Mesenchymal stem cell (in vitro differentiated cells and primary cell): ENCODE results near the gene CCDC102B.

Experiments used
- DNase-seq: peaks from one replicate; pipeline ENCODE4 v3.0.0-alpha.2; 2013
- H2AFZ ChIP-seq: one replicate; pipeline ENCODE4 v1.6.1; 2013; ENCODE audit warnings: low read depth, mild to moderate bottlenecking, control low read depth, inconsistent platforms, low read length, moderate library complexity
- H2AK5ac ChIP-seq: 2 replicates; pipeline ENCODE4 v1.6.1; 2013; ENCODE audit warnings: low read length, moderate library complexity, mild to moderate bottlenecking, inconsistent platforms; ENCODE audit not compliant: severe bottlenecking
- H2BK120ac ChIP-seq: one replicate; pipeline ENCODE4 v1.6.1; 2013; ENCODE audit warnings: low read depth, mild to moderate bottlenecking, inconsistent platforms, low read length, moderate library complexity
- H2BK12ac ChIP-seq, 2 experiments: one replicate each; pipeline ENCODE4 v1.6.1; 2013; ENCODE audit warnings: inconsistent platforms in 2 of 2, low read length in 2 of 2, mild to moderate bottlenecking in 2 of 2, moderate library complexity in 2 of 2, control low read depth in 1 of 2
- H2BK15ac ChIP-seq: one replicate; pipeline ENCODE4 v1.6.1; 2013; ENCODE audit warnings: mild to moderate bottlenecking, low read depth, inconsistent platforms; ENCODE audit not compliant: poor library complexity, severe bottlenecking
- H2BK5ac ChIP-seq: 2 replicates; pipeline ENCODE4 v1.6.1; 2013; ENCODE audit warnings: low read depth, mild to moderate bottlenecking, low read length, control low read depth, inconsistent platforms; ENCODE audit not compliant: poor library complexity, severe bottlenecking
- H3K14ac ChIP-seq, 2 experiments: one replicate each; pipeline ENCODE4 v1.6.1; 2013; ENCODE audit warnings: inconsistent platforms in 2 of 2, low read length in 2 of 2, control low read depth in 1 of 2, mild to moderate bottlenecking in 1 of 2, moderate library complexity in 1 of 2
- H3K18ac ChIP-seq, 2 experiments: one replicate each; pipeline ENCODE4 v1.6.1; 2013; ENCODE audit warnings: inconsistent platforms in 2 of 2, low read length in 2 of 2, control low read depth in 1 of 2, low read depth in 1 of 2, mild to moderate bottlenecking in 1 of 2
- H3K23ac ChIP-seq, 2 experiments: one replicate each; pipeline ENCODE4 v1.6.1; 2013; ENCODE audit warnings: inconsistent platforms in 2 of 2, low read length in 2 of 2, mild to moderate bottlenecking in 2 of 2, moderate library complexity in 2 of 2, control low read depth in 1 of 2
- H3K27ac ChIP-seq: 2 replicates; pipeline ENCODE4 v1.5.1; 2013; ENCODE audit warnings: mild to moderate bottlenecking, moderate library complexity, low read length, control low read depth, inconsistent platforms; ENCODE audit not compliant: poor library complexity, severe bottlenecking
- H3K27me3 ChIP-seq, 2 experiments: 2 replicates each; pipeline versions ENCODE4 v1.6.1 to v1.7.0; 2013; ENCODE audit warnings: low read length in 2 of 2, mild to moderate bottlenecking in 2 of 2, moderate library complexity in 2 of 2, control low read depth in 1 of 2, inconsistent platforms in 1 of 2; ENCODE audit not compliant: control insufficient read depth in 1 of 2, insufficient read depth in 1 of 2
- H3K36me3 ChIP-seq, 2 experiments: 2 replicates each; pipeline versions ENCODE4 v1.6.1 to v1.7.0; 2013; ENCODE audit warnings: low read length in 2 of 2, control low read depth in 1 of 2, inconsistent platforms in 1 of 2, low read depth in 1 of 2, mild to moderate bottlenecking in 1 of 2; ENCODE audit not compliant: insufficient read depth in 2 of 2, control insufficient read depth in 1 of 2
- H3K4ac ChIP-seq, 2 experiments: one replicate each; pipeline ENCODE4 v1.6.1; 2013; ENCODE audit warnings: inconsistent platforms in 2 of 2, low read length in 2 of 2, mild to moderate bottlenecking in 2 of 2, moderate library complexity in 2 of 2, control low read depth in 1 of 2, low read depth in 1 of 2
- H3K4me1 ChIP-seq: 2 replicates; pipeline ENCODE4 v1.6.1; 2013; ENCODE audit warnings: low read depth, low read length, control low read depth; ENCODE audit not compliant: control insufficient read depth, insufficient read depth
- H3K4me2 ChIP-seq: 2 replicates; pipeline ENCODE4 v1.6.1; 2013; ENCODE audit warnings: low read length, mild to moderate bottlenecking, inconsistent platforms; ENCODE audit not compliant: poor library complexity, severe bottlenecking
- H3K4me3 ChIP-seq, 2 experiments: 2 replicates each; pipeline versions ENCODE4 v1.5.1 to v1.7.0; 2013; ENCODE audit warnings: low read length in 2 of 2, mild to moderate bottlenecking in 2 of 2, control low read depth in 1 of 2, low read depth in 1 of 2; ENCODE audit not compliant: insufficient read depth in 1 of 2
- H3K79me1 ChIP-seq: replicated peaks from 2 replicates; pipeline ENCODE4 v1.6.1; 2013; ENCODE audit warnings: mild to moderate bottlenecking, control low read depth, low read length, inconsistent platforms; ENCODE audit not compliant: poor library complexity, severe bottlenecking
- H3K9ac ChIP-seq: 2 replicates; pipeline ENCODE4 v1.7.0; 2013; ENCODE audit warnings: mild to moderate bottlenecking, low read length, moderate library complexity
- H3K9me3 ChIP-seq: 2 replicates; pipeline ENCODE4 v1.7.0; 2013; ENCODE audit warnings: mild to moderate bottlenecking, low read length; ENCODE audit not compliant: control insufficient read depth
- H4K8ac ChIP-seq: one replicate; pipeline ENCODE4 v1.6.1; 2013; ENCODE audit warnings: inconsistent platforms, mild to moderate bottlenecking, low read length, moderate library complexity
- H4K91ac ChIP-seq: one replicate; pipeline ENCODE4 v1.6.1; 2013; ENCODE audit warnings: mild to moderate bottlenecking, low read length, inconsistent platforms
- WGBS: methylation state at CpG from one replicate; pipeline ENCODE4 v1.1.7; 2013; ENCODE audit warnings: mixed read lengths; 5-methylcytosine and 5-hydroxymethylcytosine counted together

Gene CCDC102B

DNA sequence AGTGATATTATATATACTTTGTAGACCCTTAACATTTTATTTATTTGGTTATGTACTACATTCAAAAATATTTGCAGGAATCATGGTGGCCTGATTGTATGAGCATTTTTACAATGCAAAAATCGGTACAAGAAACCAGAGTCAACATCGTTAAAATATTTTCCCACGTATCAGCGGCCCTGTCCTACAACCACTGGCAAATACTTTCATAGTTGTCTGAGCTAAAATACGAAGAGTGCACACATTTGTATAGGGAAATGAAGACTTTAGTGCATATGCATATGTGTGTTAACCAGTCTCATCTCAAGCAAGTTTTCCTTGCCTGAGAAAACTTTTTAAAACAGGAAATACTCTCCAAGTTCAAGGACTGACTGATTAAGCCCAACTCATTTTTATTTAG is 35.9 kb downstream of the CCDC102B start:
- no peak overlapping the region for H4K8ac ChIP-seq
- no peak overlapping the region for H2BK12ac ChIP-seq
- no peaks in the 10 kb centered on the region for H3K27me3 ChIP-seq
- H2AK5ac ChIP-seq: no peak overlapping the region
- H2AFZ ChIP-seq: no peak overlapping the region
- no peak overlapping the region for H3K4me3 ChIP-seq
- H4K91ac ChIP-seq: no peak overlapping the region
- H3K18ac ChIP-seq: no peak overlapping the region
- no peak overlapping the region for H2BK120ac ChIP-seq
- H3K23ac ChIP-seq: no peak overlapping the region
- WGBS: 70% methylated on average over 4 of the region's 5 CpGs
- H3K4me2 ChIP-seq: no peak overlapping the region
- H3K14ac ChIP-seq: no peak overlapping the region
- no peaks in the 10 kb centered on the region for H3K79me1 ChIP-seq
- H3K4ac ChIP-seq: no peak overlapping the region
- no peaks in the 10 kb centered on the region for H3K36me3 ChIP-seq
- no peak overlapping the region for H3K27ac ChIP-seq
- no peaks in the 10 kb centered on the region for H3K9me3 ChIP-seq
- DNase-seq: no peak
- H2BK5ac ChIP-seq: no peak overlapping the region
- no peak overlapping the region for H2BK15ac ChIP-seq
- H3K9ac ChIP-seq: no peak overlapping the region
- no peaks in the 10 kb centered on the region for H3K4me1 ChIP-seq

DNA sequence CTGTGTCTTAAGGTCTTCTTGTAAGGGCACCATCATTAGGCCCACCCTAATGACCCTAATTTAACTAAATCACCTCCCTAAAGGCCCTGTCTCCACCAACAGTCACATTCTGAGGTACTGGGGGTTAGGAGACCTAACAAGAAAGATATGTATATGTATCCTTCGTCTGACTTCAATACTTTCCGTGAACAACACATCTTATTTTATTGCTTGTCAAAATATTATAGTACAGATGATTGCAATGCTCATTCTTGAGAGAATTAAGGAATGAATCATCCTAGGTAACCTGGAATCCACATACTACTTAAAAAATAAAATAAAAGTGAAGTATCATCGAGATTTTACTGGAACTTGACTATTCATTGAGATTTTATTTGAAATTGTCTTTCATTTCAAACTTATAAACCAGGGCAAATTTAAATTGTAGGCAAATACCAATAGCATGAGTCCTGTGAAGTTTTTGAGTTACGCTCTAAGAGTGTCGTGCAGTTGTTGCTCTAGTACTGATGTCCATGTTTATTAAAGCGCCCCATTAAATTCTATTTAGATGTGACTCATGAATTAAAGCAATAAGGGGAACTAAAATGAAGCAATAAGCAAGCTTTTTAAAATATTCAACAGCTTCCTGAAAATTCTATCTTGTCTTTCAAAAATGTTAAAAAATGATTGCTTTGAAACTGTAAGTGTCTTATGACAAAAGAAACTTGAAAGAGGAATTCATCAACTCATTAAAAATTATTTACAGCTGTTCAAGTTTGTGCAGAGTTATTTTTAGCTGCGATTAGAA is 40.0 kb downstream of the CCDC102B start:
- Histone ChIP-seq H3K79me1 (no peaks in the 10 kb centered on the region), H3K18ac (no peak overlapping the region), H4K8ac (no peak overlapping the region), H3K14ac (no peak overlapping the region), H3K23ac (no peak overlapping the region), H3K9ac (peak overlapping the region; percentile 51), H3K36me3 (no peaks in the 10 kb centered on the region), H3K9me3 (no peaks in the 10 kb centered on the region), H2BK120ac (no peak overlapping the region), H3K27ac (no peak overlapping the region), H3K4me1 (peaks cover 1% of the 10 kb centered on the region), H2AK5ac (no peak overlapping the region), H3K4me2 (no peak overlapping the region), H4K91ac (no peak overlapping the region), H3K4ac (no peak overlapping the region), H2BK15ac (no peak overlapping the region), H2BK5ac (no peak overlapping the region), H2AFZ (no peak overlapping the region), H3K27me3 (no peaks in the 10 kb centered on the region), H3K4me3 (no peak overlapping the region), H2BK12ac (no peak overlapping the region)
- DNase-seq: peak; percentile 70
- WGBS: 88% methylated on average over 1 of the region's 7 CpGs

DNA sequence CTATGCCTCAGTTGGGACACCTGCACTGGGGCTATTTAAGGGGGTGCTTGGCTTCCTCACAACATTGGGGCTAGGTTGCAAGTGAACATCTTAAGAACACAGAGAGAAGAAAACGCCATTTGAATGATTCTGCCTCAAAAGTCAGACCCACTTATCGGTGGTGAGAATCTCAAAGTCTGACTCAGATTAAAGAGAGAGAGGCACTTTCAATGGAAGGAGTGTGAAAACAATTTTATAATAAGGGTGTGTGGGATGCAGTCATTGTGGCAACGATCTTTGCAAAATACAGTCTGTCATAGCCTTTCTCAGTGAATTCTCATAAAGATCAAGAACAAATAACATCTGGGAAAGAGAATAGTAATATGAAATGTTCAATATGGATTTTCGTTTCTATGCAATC is 41.8 kb downstream of the CCDC102B start:
- no peak overlapping the region for H3K9ac ChIP-seq
- H2BK12ac ChIP-seq: peak overlapping the region; percentile 45 to 49
- H3K9me3 ChIP-seq: no peaks in the 10 kb centered on the region
- peak; percentile 25 for DNase-seq
- H3K14ac ChIP-seq: peak overlapping the region in 1 of 2 experiments; percentile 11
- H3K79me1 ChIP-seq: no peaks in the 10 kb centered on the region
- no peak overlapping the region for H2AFZ ChIP-seq
- H3K4ac ChIP-seq: peak overlapping the region in 1 of 2 experiments; percentile 47
- no peak overlapping the region for H3K4me2 ChIP-seq
- peak overlapping the region in 1 of 2 experiments; percentile 19 for H3K18ac ChIP-seq
- no peaks in the 10 kb centered on the region for H3K27me3 ChIP-seq
- no peak overlapping the region for H4K91ac ChIP-seq
- no peak overlapping the region for H2BK15ac ChIP-seq
- H3K23ac ChIP-seq: no peak overlapping the region
- H3K4me3 ChIP-seq: no peak overlapping the region
- no peak overlapping the region for H2BK5ac ChIP-seq
- H3K27ac ChIP-seq: no peak overlapping the region
- no peak overlapping the region for H2AK5ac ChIP-seq
- 81% methylated on average over 2 of the region's 4 CpGs for WGBS
- no peak overlapping the region for H2BK120ac ChIP-seq
- peaks cover 1% of the 10 kb centered on the region for H3K4me1 ChIP-seq
- H3K36me3 ChIP-seq: no peaks in the 10 kb centered on the region
- peak overlapping the region; percentile 72 for H4K8ac ChIP-seq

DNA sequence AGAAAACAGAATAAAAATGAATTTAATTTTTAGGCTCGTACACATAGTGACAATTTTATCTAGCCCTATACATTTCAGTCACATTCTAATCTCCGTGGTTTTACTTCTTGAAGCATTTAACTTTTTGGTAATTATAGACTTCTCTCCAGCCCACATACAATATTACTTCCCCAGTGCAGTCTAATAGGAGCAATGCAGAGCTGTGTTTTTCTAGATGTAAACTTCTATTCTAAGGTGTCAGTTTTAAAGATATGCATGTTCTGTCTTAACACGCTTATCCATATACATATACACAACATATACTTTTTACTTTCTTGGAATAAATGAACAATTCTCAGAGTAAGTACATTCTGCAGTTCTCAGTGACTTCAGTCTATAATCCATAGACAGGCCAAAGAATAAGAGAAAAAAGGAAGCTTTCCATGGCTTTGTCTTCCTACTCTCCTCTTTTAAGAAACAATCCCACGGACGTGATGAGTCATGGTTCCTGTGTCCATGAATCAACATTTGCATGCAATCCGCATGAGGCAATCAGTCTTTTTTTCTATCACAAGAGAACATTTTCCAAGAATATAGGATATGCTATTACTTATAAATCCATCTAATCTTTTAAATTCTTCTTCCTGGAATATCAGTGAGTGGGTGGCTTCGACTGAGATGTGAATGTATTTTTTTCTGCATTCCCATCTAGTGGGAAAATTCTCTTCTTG is 42.8 kb downstream of the CCDC102B start:
- 50% methylated on average over 4 of the region's 7 CpGs for WGBS
- H3K27ac ChIP-seq: peak overlapping the region; percentile 62
- no peak overlapping the region for H2BK12ac ChIP-seq
- H3K4me3 ChIP-seq: no peak overlapping the region
- H3K4me2 ChIP-seq: no peak overlapping the region
- no peak overlapping the region for H3K14ac ChIP-seq
- H3K4ac ChIP-seq: no peak overlapping the region
- H3K4me1 ChIP-seq: peaks cover 1% of the 10 kb centered on the region
- no peak overlapping the region for H3K18ac ChIP-seq
- H2AFZ ChIP-seq: no peak overlapping the region
- DNase-seq: peak; percentile 97
- H4K91ac ChIP-seq: no peak overlapping the region
- peak overlapping the region; percentile 62 for H3K9ac ChIP-seq
- H2AK5ac ChIP-seq: no peak overlapping the region
- no peak overlapping the region for H2BK5ac ChIP-seq
- no peak overlapping the region for H2BK120ac ChIP-seq
- no peaks in the 10 kb centered on the region for H3K9me3 ChIP-seq
- H3K79me1 ChIP-seq: no peaks in the 10 kb centered on the region
- H3K27me3 ChIP-seq: no peaks in the 10 kb centered on the region
- H2BK15ac ChIP-seq: no peak overlapping the region
- H4K8ac ChIP-seq: no peak overlapping the region
- H3K23ac ChIP-seq: no peak overlapping the region
- no peaks in the 10 kb centered on the region for H3K36me3 ChIP-seq
